NCI-H345 treated with DMSO at 0.1 percent for 48 hours (cell line): ENCODE measurements around the gene SLFNL1.

Source experiments
- DNase-seq: peaks from one replicate; lab custom pipeline; 2025; ENCODE audit not compliant: unreplicated experiment; lab: John Stamatoyannopoulos, UW

Gene SLFNL1

DNA sequence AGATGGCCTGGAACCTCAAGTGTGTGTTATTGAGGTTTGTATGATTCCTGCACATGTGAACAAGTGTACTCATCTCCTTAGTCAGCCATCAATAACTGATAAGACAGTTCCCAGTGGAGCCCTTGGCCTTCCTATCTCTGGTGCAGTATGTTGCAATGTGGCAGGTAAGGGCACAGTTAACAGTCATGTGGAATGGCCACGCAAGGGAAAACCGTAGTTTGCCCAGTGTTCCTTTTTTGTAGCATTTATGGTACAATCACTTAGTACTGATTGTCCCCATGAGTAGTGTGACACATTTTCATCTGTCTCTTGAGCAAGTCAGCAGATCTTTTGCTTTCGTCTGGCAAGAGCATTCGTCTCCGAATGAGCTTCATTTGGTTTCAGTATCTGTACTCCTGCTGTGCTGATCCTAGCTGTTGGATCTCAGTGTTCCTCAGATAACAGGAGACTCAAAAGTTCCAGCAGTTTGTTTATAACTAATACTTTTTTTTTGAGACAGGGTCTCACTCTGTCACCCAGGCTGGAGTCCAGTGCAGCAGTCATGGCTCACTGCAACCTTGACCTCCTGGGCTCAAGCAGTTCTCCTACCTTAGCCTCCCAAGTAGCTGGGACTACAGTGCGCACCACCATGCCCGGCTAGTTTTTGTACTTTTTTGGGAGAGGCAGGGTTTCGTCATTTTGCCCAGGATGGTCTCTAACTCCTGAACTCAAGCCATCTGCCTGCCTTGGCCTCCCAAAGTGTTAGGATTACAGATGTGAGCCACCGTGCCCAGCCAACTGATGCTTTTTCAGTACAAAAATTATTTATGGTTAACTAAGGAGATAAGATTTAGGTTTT lies 33.9 kb downstream of the SLFNL1 start:
- DNase-seq = no peak

- DNase-seq = no peak
These were observed 34.6 kb downstream of the SLFNL1 start for GRCh38 chr1:40986956-40987355.

- no peak for DNase-seq
These were observed 35.2 kb downstream of the SLFNL1 start for GRCh38 chr1:40986328-40986783.

GRCh38 chr1:40985875-40986274 lies 35.6 kb downstream of the SLFNL1 start:
- DNase-seq = no peak

- DNase-seq = no peak
These were observed 36.4 kb downstream of the SLFNL1 start for GRCh38 chr1:40985161-40985560.

- no peak for DNase-seq
These were observed 37.0 kb downstream of the SLFNL1 start for GRCh38 chr1:40984531-40984930.

GRCh38 chr1:40984066-40984465 lies 37.5 kb downstream of the SLFNL1 start:
- DNase-seq = no peak

GRCh38 chr1:40983286-40983685 lies 38.2 kb downstream of the SLFNL1 start:
- no peak for DNase-seq

DNA sequence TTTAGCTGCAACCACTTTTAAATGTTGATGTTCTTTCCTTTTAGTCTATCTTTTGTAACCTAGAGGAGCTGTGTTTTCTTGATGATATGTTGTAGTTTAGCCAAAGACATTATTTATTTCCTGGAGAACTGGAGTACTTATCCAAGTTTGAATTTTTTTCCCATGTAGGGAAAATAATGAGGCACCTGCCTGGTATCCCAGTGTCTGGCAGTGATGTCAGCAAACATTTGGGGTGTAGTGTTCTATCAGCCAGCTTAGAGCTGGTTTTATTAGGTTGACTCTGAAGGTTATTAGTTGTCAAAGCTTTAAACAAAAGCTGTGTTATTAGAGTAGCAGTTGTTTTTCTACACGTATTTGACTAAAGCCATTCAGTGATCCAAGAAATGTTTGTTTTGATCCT lies 38.8 kb downstream of the SLFNL1 start:
- DNase-seq = no peak

DNA sequence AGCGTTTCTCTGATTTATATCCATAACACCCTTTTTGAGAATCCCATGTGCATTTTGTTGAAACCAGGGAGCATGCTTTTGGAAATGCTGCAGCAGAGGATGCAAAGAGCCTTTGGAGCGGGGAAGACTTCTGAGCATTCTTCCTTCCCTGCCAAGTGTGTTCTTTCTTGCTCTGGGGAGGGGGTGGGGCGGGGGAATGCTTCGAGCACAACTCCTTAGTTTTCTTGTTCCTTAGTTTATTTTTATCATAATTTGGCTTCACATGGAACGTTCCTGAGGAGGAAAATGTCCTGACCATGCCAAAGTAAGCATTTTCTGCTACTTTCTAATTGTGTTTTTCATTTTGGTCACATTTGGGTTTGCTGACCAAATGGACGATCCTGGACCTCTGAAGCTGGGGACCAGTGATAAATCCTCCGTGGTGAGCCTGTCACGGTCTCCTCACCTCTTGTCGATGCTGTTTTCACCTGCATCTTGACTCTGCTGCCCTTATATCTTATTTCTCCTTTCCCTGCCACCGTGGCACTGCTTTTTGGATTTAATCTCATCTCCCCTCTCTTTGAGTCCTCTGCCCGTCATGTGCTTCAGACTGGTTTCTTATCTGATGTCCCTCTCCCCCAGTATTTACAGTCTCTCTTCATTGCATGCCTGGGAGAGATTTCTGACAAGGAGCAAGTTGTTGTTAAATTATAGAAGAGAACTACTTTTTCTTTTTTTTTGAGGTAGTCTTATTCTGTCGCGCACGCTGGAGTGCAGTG lies 39.7 kb downstream of the SLFNL1 start:
- no peak for DNase-seq

GRCh38 chr1:40980453-40981121 lies 40.9 kb downstream of the SLFNL1 start:
- peak; percentile 20 for DNase-seq

DNA sequence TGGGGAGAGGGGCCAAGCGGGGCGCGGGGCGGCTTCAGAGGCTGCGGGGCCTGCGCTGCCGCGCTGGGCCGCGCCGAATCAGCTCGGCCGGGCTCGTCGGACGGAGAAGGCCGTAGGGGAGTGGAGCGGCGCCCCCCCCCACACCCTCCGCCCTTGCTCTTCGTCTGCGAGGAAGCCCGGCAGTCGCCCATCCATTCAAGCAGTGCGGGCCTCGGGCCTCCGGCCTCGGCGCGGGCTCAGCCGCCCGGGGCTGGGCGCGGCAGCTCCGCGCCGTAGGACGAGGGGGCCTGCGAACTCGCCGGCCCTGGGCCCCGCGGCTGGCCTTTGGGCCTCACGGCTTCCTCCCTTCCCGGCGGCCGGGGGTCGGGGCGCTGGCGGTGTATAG lies 41.5 kb downstream of the SLFNL1 start:
- DNase-seq = no peak

DNA sequence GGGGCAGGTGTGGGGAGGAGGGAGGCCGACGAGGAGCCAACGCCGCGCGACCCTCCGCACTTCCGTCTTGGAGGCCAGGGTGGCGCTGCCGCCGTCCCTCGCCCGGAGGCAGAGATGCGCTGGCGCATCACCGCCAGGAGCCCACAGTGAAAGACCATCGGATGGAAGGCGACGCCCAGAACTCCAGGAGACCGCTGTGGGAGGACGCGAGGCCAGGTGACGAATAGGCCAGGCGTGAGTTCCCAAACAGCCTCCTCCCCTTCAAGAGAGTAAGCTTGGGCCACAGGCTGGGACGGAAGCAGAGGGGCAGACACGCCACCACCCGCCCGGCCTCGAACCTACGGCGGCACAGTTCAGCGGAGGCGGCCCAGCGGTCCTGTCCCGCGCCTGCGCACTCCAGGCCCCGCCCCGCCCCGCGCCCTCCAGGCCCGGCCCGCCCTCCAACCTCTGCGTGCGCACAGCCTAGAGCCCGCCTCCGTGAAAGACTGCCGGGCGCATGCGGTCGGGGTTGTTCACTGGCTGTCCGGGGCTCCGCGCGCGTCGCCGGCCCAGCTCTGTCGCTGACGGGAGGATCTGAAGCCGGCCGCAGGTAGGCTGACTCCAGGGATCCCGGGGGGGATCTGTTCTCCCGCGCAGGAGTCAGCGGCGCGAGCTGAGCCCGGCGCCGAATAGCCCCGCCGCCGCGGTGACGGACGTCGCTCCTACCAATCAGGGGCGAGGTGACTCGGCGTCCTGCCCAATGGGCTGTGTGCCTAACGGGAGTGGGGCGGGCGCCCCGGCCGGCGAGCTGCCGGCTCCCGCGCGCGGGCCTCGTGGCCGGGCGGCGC lies 42.1 kb downstream of the SLFNL1 start, which contains the start of gene CTPS1:
TSS of gene CTPS1 (plus strand) at position 456 of the 827 bp plus-strand sequence. CDS start 3,595 bp downstream, outside the sequence.
- peak; percentile 89 for DNase-seq

- no peak for DNase-seq
These were observed 42.7 kb downstream of the SLFNL1 start for GRCh38 chr1:40978886-40979240.

DNA sequence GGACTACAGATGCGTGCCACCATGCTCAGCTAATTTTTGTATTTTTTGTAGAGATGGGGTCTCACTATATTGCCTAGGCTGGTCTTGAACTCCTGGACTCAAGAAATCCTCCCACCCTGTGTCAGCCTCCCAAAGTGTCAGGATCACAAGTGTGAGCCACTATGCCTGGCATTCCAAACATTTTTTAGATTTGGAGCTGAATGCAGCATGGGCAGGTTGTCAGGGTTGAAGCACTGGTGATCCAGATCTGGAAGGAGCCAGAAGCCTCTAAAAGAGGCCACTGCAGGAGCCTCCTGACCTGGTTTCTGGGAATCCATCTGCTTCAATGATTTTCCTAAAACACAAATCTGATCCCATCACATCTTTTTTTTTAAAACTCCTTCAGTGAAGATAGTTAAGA lies 43.8 kb downstream of the SLFNL1 start:
- DNase-seq = no peak

DNA sequence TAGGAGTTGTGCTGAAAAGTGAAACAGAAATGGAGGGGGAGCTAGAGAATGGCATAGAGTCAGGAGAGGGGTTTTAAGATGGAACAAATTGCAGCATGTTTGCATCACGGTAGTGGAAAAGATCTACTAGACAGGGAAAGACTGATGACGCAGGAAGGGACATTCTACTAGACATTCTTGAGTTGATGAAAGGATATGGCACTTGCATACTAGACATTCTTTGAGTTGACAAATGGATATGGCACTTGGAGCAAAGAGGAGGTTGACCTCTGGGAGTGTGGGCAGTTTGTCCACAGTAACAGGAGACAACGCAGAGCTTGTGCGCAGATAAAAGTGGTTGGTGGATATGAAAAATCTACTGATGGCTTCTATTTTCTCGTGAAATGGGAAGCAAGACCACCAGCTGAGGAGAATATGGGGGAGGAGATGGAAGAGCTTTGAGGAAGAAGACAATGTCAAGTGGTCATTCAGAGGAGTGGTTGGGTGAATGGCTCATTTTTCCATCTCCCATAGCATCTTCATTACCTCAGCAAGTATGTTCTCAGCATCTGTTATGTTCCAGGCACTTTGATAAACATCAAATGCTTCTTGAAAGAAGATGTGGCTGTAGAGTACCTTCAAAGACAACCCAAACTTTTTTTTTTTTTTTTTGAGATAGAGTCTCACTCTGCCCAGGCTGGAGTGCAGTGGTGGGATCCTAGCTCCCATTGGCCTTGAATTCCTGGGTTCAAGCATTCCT lies 44.4 kb downstream of the SLFNL1 start:
- no peak for DNase-seq

- DNase-seq = no peak
These were observed 46.6 kb downstream of the SLFNL1 start for GRCh38 chr1:40974945-40975344.

DNA sequence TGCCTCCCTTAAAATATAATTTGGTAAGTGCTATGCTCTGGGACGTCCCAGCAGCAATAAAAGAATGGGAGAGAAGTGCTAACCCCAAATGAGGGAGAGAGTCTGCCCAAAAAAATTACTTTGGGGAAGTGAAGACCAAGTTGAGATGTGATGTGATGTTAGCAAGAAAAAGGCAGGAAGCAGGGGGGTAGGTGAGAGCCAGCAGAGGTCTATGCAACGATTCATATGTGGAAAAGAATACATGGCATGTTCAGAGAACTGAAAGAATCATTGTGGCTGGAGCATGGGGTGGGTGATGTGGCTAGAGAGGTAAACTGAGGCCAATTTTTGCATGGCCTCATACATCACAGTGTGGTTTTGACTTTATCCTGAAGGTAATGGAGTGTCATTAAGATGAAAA lies 47.6 kb downstream of the SLFNL1 start:
- DNase-seq = no peak

GRCh38 chr1:40971966-40972365 lies 49.6 kb downstream of the SLFNL1 start:
- DNase-seq = no peak

- DNase-seq = no peak
These were observed 52.1 kb downstream of the SLFNL1 start for GRCh38 chr1:40969445-40969844.
